ENCODE data around the gene LRCOL1.

GRCh38 chr12:132604151-132604618 lies 6.2 kb downstream of the LRCOL1 start:
- TF ChIP-seq POLR2AphosphoS5 (IDR thresholded peaks at IDR 0.05) (no peak), POLR2A (IDR thresholded peaks at IDR 0.05) (no peak), CTCF (IDR thresholded peaks at IDR 0.05) (no peak)

All from prostate gland (tissue), 2 donors.